Left colon (tissue), 2 donors: ENCODE data around the gene ARHGAP26. TPM values are rescaled to one million over a fixed set of nuclear protein-coding genes. Genes with fewer than 3 reads are reported as not detected.
"Not testable (repeated sequence)": the region's sequence is repeated elsewhere in the genome, so short reads cannot be mapped to it uniquely, and the experiment has no call there.

Source experiments
- ATAC-seq: fragments of 200-7000 bp; cut with Tn5 transposase; one replicate; pipeline ENCODE4 v1.9.1; 2020; ENCODE audit warnings: mild to moderate bottlenecking, moderate library complexity
- DNase-seq, 2 donors: peaks; one replicate each; pipeline ENCODE4 v3.0.0-alpha.2; 2020
- intact Hi-C, 2 donors: fragments of 100-400 bp; cut with DNase I in 1 of 2; cut with micrococcal nuclease in 1 of 2; formaldehyde crosslinking; loops; one replicate each; pipeline versions ENCODE4 v1.11.2 to v1.14.0; 2022; cut with DNase I, micrococcal nuclease
- total RNA-seq, 2 donors: library from RNA; stranded (reverse); fragmentation: NEBNext Ultra II Directional; extraction: Animal tissue kit (Norgen Biotek cat#: 25700); gene quantifications; one replicate each; pipeline ENCODE4 v1.2.1, GENCODE V29; 2021
- donor health status: DM: no; HTN: no; CAD: no.
- donor health status: DM: yes; HTN: yes; CAD: no.

ARHGAP26 gene
- total RNA-seq, 2 donors from 2014 or later = 71.6 to 85.1 TPM

DNA sequence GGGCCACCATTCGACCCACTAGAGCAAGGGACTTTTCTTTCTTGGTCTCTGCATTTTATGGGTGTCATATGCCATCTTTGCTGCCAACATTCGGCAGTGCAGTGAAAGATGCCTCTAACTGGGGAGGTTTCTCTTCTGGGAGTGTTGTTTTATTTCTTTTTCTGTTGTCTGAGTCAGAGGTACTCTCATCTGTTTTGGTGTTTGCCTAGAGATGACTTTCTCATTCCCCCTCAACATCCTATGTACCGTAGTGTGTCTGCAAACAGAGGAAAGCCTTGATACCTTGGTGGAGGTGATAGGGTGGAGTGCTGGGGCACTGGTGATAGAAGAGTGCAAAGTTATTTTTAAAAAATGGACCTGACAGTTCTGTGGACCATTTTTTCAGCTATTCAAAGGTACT, 182.1 kb downstream of the ARHGAP26 start:
- intact Hi-C loops = no loop called here
- no peak for ATAC-seq
- DNase-seq = no peak

DNA sequence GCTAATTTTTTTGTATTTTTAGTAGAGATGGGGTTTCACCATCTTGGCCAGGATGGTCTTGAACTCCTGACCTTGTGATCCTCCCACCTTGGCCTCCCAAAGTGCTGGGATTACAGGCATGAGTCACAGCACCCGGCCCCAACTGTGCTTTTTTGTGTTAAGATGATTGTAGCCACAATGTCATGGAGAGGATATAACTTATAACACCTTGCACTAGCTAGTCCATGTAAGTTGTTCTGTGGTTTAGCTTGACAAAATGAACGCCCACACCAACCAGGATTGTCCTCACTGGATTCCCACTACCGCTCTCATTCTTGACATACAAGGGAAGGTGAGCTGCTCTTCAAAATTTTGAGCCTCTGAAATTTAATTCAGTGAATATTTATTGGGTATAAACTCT, 182.7 kb downstream of the ARHGAP26 start:
- DNase-seq, ATAC-seq, intact Hi-C loops: not testable (repeated sequence)

DNA sequence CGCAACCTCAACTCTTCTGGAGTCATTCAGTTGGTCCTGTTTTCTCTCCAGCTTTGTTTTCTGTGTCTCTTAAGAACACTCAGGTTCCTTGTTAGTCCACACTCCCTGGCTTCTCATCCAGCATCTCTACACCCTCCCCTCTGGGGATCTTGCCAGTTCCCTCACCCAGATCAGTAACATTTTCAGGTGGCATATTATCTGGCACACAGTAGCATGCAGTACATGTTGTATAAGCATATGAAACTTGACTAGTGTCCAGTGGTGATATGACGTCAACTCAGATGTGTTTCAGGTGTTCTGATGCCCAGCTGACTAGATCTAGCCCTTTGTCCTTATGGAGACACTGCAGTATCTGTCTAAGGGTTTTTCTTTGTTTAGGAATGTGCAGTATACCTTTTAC, 184.3 kb downstream of the ARHGAP26 start:
- ATAC-seq = no peak
- DNase-seq = no peak
- intact Hi-C loops = no loop called here

DNA sequence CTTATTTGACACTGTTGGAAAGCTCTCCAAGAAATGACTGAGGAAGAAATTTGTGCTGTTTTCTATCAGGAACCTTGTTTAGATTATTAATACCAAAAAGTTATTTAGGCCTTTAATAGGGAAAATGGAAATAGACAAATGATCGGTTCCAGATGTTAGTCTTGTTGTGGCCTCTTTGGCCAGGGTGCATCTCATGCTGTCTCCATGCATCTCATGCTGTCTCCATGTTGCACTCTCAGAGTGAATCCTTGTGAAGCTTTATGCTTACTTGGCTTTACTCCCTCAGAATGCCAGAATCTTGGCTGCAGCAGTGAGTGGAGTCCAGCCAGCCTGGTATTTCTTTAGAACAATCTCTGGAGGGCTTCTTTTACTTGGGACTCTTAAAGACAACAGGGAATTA, 185.5 kb downstream of the ARHGAP26 start:
- DNase-seq = no peak
- intact Hi-C loops = no loop called here
- ATAC-seq = no peak

DNA sequence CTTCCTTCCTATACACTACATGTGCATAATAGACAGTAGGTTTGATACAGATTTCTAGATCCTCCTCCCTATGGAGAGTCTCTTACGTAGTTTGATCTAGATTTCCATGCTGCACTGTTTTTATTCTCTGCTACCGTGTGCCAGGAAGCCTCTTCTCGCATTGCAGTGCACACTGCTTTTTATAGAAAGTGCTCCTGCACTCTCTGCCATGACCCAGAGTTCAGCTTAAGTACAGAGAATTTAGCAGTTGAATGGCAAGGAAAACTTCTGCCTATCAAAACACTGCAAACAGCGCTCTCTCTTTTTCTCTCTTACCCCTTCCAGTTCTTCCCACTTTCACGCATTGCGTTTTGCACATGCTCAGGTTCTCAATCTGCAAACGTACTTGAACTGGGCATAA, 187.4 kb downstream of the ARHGAP26 start:
- ATAC-seq (no peak), DNase-seq (no peak)
- intact Hi-C loops = no loop called here

DNA sequence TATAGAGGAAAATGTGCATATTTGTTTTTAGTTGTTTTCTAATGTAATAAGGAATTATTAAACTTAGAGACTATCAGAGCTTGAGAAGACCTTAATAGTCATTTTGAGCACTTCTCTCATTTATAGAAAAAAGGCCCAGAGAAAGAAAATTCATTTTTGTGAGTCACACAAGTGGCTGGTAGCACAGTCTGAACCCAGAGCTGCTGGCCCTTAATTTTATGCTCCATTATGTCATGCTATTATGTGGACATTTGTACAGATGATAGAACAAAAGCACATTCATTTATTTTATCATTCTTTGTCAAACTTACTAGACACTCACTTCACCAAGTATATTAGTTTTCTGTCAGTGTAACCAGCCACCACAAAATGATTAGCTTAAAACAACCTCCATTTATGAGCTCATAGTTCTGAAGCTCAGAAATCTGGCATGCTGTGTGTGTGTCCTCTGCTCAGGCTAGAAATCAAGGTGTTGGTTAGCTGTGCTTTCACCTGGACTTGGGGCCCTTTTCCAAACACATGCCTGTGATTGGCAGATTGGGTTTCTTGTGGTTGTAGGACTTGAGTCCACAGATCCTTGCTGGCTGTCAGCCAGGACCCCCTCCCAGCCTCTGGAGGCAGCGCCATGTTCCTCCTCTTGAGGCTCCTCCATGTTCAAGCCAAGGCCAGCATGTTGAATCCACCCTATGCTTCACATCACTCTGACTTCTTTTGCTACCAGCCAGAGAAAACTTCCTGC, 188.9 kb downstream of the ARHGAP26 start:
- no peak for DNase-seq
- no peak for ATAC-seq
- intact Hi-C loops = no loop called here

DNA sequence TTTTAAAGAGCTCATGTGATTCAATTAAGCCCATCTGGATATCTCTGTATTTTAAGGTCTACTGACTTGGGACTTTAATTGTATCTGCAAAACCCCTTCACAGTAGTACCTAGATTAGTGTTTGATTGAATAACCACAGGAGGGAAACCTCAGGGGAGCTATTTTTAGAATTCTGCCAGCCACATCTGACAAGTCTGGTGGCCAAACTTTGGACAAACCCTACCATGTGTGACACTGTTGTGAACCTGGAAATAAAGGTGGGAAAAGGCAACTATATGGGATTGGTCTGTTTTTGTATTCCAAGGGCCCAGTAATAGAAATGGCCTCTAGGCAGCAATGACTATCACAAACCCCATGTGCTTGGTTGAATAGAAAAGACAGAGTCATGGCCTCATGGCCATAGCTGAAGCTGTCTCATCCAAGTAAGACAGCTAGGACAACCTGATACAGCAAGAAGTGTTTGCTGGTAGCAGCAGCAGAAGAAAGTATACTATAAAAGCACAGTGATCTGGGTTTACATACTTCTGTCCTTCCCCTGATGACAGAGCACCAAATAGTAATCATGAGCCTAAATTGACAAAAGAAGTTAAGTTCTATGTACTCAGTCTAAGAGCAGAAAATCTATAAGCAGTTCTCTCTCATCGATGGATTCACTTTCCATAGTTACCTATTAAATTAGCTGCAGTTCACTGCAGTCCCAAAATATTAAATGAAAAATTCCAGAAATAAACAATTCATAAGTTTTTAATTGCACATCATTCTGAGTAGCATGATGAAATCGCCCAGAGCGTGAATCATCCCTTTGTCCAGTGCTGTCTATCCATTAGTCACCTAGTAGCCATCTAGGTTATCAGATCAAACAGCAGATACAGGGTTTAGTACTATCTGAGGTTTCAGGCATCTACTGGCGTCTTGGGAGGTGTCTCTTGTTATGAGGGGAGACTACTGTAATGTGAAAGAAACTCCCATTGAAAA, 189.8 kb downstream of the ARHGAP26 start:
- intact Hi-C loops = no loop called here
- no peak for DNase-seq
- no peak for ATAC-seq

DNA sequence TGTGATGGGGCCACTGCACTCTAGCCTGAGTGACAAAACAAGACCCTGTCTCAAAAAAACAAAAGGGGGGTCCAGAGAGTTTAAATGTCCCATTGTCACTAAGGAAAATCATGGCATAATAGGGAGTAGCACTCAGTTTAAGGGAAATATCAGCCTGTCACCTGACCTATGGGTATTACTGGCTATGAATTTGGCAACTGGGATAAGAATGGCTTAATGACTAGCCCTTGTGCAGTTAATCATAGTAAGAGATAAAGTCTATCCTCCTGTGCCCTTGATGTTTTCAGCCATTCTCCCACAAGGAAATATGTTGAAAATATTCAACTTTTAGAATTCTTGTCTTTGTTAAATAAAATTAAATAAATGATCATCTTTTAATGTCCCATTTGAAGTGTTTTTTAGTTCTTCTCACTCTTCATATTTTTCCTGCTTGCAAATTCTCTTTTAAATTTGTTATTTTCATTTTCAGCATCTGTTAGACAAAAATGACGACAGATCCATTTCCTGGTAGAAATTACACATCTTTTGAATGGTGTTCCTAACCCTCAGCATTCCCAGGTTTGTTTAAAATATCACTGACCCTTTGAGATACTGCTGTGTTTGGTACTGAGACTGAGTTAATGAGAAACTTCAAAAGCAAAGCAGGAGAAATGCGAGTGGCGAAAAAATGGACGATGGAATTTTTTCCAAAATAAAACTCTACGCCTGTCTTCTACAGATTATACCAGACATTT, 191.4 kb downstream of the ARHGAP26 start:
- ATAC-seq (no peak), DNase-seq (no peak)
- intact Hi-C loops = no loop called here

DNA sequence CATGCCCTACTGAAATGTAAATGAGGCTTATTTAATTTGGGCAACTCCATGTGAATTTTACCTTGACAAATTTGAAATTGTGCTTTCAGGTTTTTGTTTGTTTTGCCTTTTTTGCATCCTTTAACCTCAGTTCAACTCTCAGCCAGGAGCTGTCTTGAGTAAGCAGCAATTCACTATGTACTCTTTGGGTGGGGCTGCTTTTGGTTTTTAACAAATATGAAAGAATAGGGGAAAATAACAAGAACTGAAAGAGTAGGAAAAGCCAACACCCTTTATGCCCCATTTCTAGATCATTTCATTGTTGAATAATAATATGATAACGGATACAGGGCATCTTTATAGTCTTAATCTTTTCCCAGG, 192.0 kb downstream of the ARHGAP26 start:
- DNase-seq (no peak), ATAC-seq (no peak)
- intact Hi-C loops = no loop called here

DNA sequence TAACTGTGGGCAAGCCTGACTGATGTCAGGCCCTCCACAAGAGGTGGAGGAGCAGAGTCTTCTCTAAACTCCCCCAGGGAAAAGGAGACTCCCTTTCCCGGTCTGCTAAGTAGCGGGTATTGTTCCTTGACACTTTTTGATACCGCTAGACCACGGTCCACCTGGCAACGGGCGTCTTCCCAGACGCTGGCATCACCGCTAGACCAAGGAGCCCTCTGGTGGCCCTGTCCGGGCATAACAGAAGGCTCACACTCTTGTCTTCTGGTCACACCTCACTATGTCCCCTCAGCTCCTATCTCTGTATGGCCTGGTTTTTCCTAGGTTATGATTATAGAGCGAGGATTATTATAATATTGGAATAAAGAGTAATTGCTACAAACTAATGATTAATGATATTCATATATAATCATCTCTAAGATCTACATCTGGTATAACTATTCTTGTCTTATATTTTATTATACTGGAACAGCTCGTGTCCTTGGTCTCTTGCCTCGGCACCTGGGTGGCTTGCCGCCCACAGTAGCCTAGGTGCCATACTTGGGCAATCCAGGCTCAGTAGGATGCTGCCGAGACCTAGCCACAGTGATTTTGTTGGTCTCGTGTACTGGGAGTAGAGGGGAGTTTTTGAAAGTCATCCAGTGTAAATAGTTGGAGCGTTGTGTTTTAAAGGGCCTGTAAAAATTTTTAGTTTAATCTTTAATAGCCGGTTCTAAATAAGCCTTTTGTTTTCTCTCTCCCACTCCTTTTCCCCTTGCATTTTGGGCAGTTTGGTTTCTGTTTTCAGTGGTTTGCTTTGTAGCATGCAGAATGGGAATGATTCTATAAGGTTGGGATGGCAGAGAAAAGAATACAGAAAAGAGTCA, 195.3 kb downstream of the ARHGAP26 start:
- ATAC-seq, intact Hi-C loops: not testable (repeated sequence)
- DNase-seq = peak in 1 of 2 donors; percentile 28

DNA sequence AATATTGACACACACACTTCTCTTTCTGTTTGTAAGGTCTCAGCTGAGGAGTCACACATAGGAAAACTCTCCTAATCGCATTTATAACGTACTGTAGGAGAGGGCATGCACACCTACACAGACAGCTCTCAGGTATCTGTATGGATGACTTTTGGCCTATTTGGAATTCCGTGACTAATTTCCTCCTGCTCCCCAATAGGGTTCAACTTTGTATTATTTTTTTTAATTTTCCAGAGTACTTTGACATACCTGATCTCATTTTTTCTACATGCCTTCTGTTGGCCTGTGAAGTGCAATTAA, 195.9 kb downstream of the ARHGAP26 start:
- no peak for DNase-seq
- ATAC-seq = peak; percentile 30
- intact Hi-C loops = no loop called here

DNA sequence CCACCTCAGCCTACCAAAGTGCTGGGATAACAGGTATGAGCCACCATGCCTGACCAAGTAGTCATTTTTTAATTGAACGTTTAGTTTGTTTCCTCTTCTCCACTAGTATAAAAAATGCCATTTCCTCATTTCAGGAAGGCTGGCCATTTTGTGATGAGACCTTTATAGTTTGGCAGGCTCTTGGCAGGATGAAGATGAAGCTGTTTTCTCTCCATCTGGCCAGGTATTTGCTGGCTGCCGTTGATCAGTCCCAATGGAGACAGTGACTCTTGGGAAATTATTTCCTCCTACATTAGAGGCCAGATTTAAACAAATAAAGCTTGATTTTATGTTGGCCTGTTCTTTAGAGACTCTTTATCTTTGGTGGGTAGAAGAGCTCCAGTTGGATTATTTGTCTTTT, 199.0 kb downstream of the ARHGAP26 start:
- DNase-seq (no peak), ATAC-seq (no peak)
- intact Hi-C loops = no loop called here

DNA sequence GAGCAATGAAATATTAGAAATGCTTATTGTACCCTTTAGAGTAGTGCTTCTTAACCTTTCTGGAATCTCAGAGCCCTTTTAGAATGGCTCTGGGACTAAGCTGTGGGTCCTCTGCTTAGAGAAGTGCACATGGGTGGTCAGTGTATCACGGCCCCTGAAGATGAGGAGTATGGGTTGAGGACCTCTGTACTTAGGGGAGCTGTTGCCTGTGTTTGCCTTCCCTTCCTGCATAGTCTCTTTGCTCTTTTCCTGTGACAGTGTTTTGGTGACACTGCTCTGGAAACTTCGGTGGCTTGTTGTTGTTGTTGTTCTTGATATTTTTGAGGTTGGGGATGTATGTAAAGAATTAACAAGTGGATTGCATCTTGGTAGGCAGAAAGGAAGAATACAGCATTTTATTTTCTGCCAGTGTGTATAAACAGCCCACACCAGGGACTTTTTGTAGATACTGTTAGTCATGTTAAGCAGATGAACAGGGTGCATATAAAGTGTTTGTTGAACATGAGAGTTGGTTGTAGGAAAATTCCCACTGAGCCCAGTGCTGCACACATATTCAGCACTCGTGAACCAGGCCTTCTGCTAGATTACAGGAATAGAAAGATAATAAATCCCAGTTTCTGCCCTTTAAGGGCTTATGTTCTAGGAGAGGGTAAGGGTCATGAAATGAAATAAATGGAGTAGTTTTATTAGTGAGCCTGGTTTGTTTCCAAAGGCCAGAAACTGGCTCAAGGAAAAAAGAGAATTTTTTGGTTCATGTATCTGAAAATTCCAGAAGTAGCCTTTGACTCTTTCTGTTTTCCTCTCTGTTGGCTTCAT, 199.7 kb downstream of the ARHGAP26 start:
- ATAC-seq (no peak), DNase-seq (no peak)
- intact Hi-C loops = no loop called here

DNA sequence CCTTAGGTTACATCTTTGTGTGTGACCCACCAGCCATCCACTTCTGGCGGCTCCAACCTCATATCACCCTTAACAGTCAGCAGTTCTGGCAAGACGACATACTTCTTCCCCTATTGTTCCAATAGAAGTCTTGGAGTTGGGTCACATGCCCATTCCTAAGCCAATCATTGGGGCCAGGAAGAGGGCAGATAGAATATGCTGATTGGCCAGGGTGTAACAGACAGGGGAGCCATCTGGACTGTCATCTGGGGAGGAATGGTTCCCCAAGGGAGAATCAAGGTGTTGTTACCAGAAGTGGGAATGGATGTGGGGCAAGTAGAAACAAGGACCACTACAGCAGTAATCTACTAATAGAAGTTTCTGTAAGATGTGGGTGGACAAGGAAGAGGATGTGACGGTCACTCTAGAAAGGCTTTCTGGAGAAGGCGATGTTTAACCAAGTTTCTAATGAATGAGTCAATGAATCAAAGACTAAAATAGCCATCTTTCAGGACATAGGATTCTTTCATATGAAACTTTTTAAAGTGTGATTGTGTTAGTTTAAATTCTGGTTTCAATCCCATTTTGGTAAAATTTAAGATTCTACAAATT, 200.4 kb downstream of the ARHGAP26 start:
- no peak for ATAC-seq
- no peak for DNase-seq
- intact Hi-C loops = no loop called here

DNA sequence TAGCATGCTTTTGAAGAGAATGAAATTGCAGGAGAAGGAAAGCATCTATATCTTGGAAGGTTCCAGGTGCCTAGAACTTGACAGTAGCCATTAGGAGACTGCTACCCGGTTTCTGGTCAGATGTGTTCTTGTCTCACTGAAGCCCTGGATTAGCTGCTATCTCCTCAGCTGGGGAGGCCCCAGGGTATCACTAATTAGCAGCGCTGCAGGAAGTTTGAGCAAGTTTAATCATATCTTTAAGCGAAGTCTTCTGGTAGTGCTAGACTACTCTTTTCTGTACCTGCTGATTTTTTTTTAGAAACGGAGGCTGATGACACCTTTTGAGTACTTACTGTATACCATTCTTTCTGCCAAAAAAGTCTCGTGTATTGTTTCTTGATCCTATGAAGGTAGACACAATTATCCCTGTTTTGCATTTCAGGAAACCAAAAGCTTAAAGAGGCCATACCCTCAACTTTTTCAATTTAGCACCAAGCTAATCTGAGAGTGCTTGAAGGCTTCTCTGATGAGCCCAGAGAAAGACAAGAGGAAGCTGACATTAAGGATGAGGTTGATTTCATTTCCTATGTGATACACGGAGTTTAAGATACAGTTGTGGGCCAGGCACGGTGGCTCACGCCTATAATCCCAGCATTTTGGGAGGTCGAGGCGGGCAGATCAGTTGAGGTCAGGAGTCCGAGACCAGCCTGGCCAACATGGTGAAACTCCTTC, 201.3 kb downstream of the ARHGAP26 start:
- DNase-seq (no peak), ATAC-seq (no peak)
- intact Hi-C loops = no loop called here

DNA sequence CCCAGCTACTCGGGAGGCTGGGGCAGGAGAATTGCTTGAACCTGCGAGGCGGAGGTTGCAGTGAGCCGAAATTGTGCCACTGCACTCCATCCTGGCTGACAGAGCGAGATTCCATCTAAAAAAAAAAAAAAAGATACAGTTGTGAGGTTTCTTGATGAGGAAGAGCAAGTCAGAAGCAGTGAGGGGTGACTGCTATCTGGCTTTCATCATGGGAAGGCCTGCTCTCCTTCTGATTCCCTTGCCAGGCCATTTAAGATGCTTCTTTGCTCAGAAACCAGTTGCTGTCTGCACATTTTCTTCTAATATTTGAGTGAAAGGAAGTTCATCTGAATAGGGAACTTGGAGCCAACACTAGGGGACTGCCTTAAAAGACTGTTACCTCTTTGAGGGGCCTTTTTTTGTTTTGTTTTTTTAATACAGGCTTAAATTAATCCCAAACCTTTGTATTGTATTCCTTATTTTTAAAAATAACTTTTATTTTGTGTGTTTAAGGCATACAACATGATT, 201.9 kb downstream of the ARHGAP26 start:
- intact Hi-C loops = no loop called here
- ATAC-seq (no peak), DNase-seq (no peak)

DNA sequence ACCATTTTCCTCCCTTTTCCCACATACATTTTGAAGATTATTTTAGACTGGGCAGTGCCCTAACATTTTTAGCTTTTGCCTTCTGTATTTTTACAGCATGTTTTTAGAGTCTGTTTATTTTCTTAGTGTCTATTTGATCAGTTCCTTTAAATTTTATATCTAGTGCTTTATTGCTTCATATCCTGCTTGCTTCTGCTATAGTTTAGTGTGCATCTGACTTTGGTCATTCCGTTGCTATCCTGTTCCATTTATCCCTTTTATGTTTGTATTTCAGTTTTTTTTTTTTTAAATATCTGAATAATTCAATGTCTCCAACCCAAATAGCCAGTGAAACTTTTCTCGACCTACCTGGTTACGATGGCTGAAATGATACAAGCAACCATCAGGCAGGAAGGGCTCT, 203.8 kb downstream of the ARHGAP26 start:
- peak; percentile 62 for ATAC-seq
- DNase-seq = no peak
- intact Hi-C loops = no loop called here
